IgD-negative memory B cell (primary cell): Measurements from ENCODE around the gene GFOD1. TPM values are rescaled to one million over a fixed set of nuclear protein-coding genes. Genes with fewer than 3 reads are reported as not detected.

ENCODE experiments used
- H3K27ac Mint-ChIP-seq, 3 donors: one replicate each; pipeline ENCODE4 v1.8.0; 2020 to 2022; ENCODE audit warnings: mild to moderate bottlenecking in 3 of 3, mixed read lengths in 3 of 3, moderate library complexity in 1 of 3
- H3K27me3 Mint-ChIP-seq: one replicate; pipeline ENCODE4 v1.8.0; 2021; ENCODE audit warnings: mixed read lengths
- H3K36me3 Mint-ChIP-seq: one replicate; pipeline ENCODE4 v1.8.0; 2020; ENCODE audit warnings: mild to moderate bottlenecking, mixed read lengths
- H3K4me1 Mint-ChIP-seq, 3 donors: one replicate each; pipeline ENCODE4 v1.8.0; 2020 to 2022; ENCODE audit warnings: mixed read lengths in 3 of 3, mild to moderate bottlenecking in 1 of 3
- H3K4me3 Mint-ChIP-seq, 4 donors: one replicate each; pipeline ENCODE4 v1.8.0; 2020 to 2022; ENCODE audit warnings: mild to moderate bottlenecking in 4 of 4, mixed read lengths in 4 of 4, moderate library complexity in 3 of 4
- H3K9me3 Mint-ChIP-seq, 3 donors: one replicate each; pipeline ENCODE4 v1.8.0; 2020 to 2021; ENCODE audit warnings: mixed read lengths in 3 of 3, mild to moderate bottlenecking in 1 of 3
- polyA plus RNA-seq: library from polyadenylated mRNA; unstranded; fragments of 300-500 nt; fragmentation: Illumina TruSeq; gene quantifications from one replicate; pipeline ENCODE4 v1.2.3, GENCODE V29; 2021

The GFOD1 gene
- 10.9 TPM for polyA plus RNA-seq

GRCh38 chr6:13487122-13488014 lies at the start of gene GFOD1:
TSS of gene GFOD1 (minus strand) at chr6:13487600. CDS start at chr6:13486890, 710 bp downstream.
- peak within 1 kb of the TSS; percentile 92 to 97 (median 94) for H3K27ac Mint-ChIP-seq
- H3K4me1 Mint-ChIP-seq: peaks cover 22 to 31% (median 23%) of the 10 kb centered on the region in 3 donors
- H3K27me3 Mint-ChIP-seq: peaks cover 1% of the 10 kb centered on the region
- no peaks in the 10 kb centered on the region for H3K9me3 Mint-ChIP-seq
- H3K36me3 Mint-ChIP-seq: no peaks in the 10 kb centered on the region
- peak within 1 kb of the TSS; percentile 91 to 99 (median 96) for H3K4me3 Mint-ChIP-seq

- Mint-ChIP-seq H3K36me3 (no peaks in the 10 kb centered on the region), H3K9me3 (no peaks in the 10 kb centered on the region), H3K27ac (no peak overlapping the region), H3K4me1 (peaks cover 6 to 28% (median 15%) of the 10 kb centered on the region in 3 donors), H3K4me3 (no peak overlapping the region), H3K27me3 (no peaks in the 10 kb centered on the region)
These were observed 49.6 kb upstream of the GFOD1 start for GRCh38 chr6:13536796-13537526.

GRCh38 chr6:13535306-13535705 lies 47.9 kb upstream of the GFOD1 start:
- Mint-ChIP-seq H3K4me3 (no peak overlapping the region), H3K9me3 (no peaks in the 10 kb centered on the region), H3K36me3 (no peaks in the 10 kb centered on the region), H3K27ac (no peak overlapping the region), H3K4me1 (peaks cover 7 to 24% (median 16%) of the 10 kb centered on the region in 3 donors), H3K27me3 (no peaks in the 10 kb centered on the region)

- no peaks in the 10 kb centered on the region for H3K36me3 Mint-ChIP-seq
- H3K9me3 Mint-ChIP-seq: no peaks in the 10 kb centered on the region
- H3K27me3 Mint-ChIP-seq: no peaks in the 10 kb centered on the region
- H3K27ac Mint-ChIP-seq: no peak overlapping the region
- peaks cover 4 to 20% (median 13%) of the 10 kb centered on the region in 3 donors for H3K4me1 Mint-ChIP-seq
- no peak overlapping the region for H3K4me3 Mint-ChIP-seq
These were observed 47.1 kb upstream of the GFOD1 start for GRCh38 chr6:13534536-13534935.

- no peaks in the 10 kb centered on the region for H3K36me3 Mint-ChIP-seq
- H3K27me3 Mint-ChIP-seq: no peaks in the 10 kb centered on the region
- H3K9me3 Mint-ChIP-seq: no peaks in the 10 kb centered on the region
- H3K4me1 Mint-ChIP-seq: peaks cover 9 to 14% (median 12%) of the 10 kb centered on the region in 3 donors
- H3K27ac Mint-ChIP-seq: no peak overlapping the region
- peak overlapping the region in 1 of 4 donors; percentile 2 for H3K4me3 Mint-ChIP-seq
These were observed 44.6 kb upstream of the GFOD1 start for GRCh38 chr6:13531956-13532355.

GRCh38 chr6:13528777-13529343 lies 41.5 kb upstream of the GFOD1 start:
- Mint-ChIP-seq H3K27ac (no peak overlapping the region), H3K4me3 (peak overlapping the region in 1 of 4 donors; percentile 14), H3K27me3 (no peaks in the 10 kb centered on the region), H3K36me3 (peaks cover 3% of the 10 kb centered on the region), H3K4me1 (peaks cover 27 to 40% (median 35%) of the 10 kb centered on the region in 3 donors), H3K9me3 (no peaks in the 10 kb centered on the region)

GRCh38 chr6:13528232-13528631 lies 40.8 kb upstream of the GFOD1 start:
- H3K27me3 Mint-ChIP-seq: no peaks in the 10 kb centered on the region
- H3K4me3 Mint-ChIP-seq: no peak overlapping the region
- peaks cover 27 to 41% (median 34%) of the 10 kb centered on the region in 3 donors for H3K4me1 Mint-ChIP-seq
- H3K9me3 Mint-ChIP-seq: no peaks in the 10 kb centered on the region
- H3K36me3 Mint-ChIP-seq: peaks cover 3% of the 10 kb centered on the region
- peak overlapping the region in 1 of 3 donors; percentile 33 for H3K27ac Mint-ChIP-seq

GRCh38 chr6:13527671-13528056 lies 40.3 kb upstream of the GFOD1 start:
- Mint-ChIP-seq H3K4me1 (peaks cover 30 to 39% (median 30%) of the 10 kb centered on the region in 3 donors), H3K4me3 (peak overlapping the region in 1 of 4 donors; percentile 1), H3K36me3 (peaks cover 3% of the 10 kb centered on the region), H3K27ac (peak overlapping the region in 2 of 3 donors; percentile 73 to 91), H3K9me3 (no peaks in the 10 kb centered on the region), H3K27me3 (no peaks in the 10 kb centered on the region)

- peak overlapping the region; percentile 26 to 83 (median 54) for H3K4me3 Mint-ChIP-seq
- H3K9me3 Mint-ChIP-seq: no peaks in the 10 kb centered on the region
- H3K36me3 Mint-ChIP-seq: peaks cover 3% of the 10 kb centered on the region
- no peaks in the 10 kb centered on the region for H3K27me3 Mint-ChIP-seq
- H3K4me1 Mint-ChIP-seq: peaks cover 28 to 36% (median 30%) of the 10 kb centered on the region in 3 donors
- peak overlapping the region; percentile 73 to 92 (median 85) for H3K27ac Mint-ChIP-seq
These were observed 39.6 kb upstream of the GFOD1 start for GRCh38 chr6:13526727-13527670.

GRCh38 chr6:13526357-13526726 lies 38.9 kb upstream of the GFOD1 start:
- Mint-ChIP-seq H3K36me3 (peaks cover 3% of the 10 kb centered on the region), H3K4me1 (peaks cover 27 to 36% (median 30%) of the 10 kb centered on the region in 3 donors), H3K9me3 (no peaks in the 10 kb centered on the region), H3K27me3 (no peaks in the 10 kb centered on the region), H3K4me3 (peak overlapping the region; percentile 12 to 83 (median 54)), H3K27ac (peak overlapping the region; percentile 32 to 86 (median 85))

- Mint-ChIP-seq H3K27me3 (no peaks in the 10 kb centered on the region), H3K27ac (peak overlapping the region; percentile 76 to 92 (median 85)), H3K9me3 (no peaks in the 10 kb centered on the region), H3K4me3 (peak overlapping the region in 2 of 4 donors; percentile 42 to 73), H3K4me1 (peaks cover 27 to 38% (median 30%) of the 10 kb centered on the region in 3 donors), H3K36me3 (peaks cover 3% of the 10 kb centered on the region)
These were observed 37.6 kb upstream of the GFOD1 start for GRCh38 chr6:13524801-13525508.

GRCh38 chr6:13523826-13524622 lies 36.6 kb upstream of the GFOD1 start:
- H3K4me3 Mint-ChIP-seq: no peak overlapping the region
- H3K36me3 Mint-ChIP-seq: peaks cover 3% of the 10 kb centered on the region
- H3K27me3 Mint-ChIP-seq: no peaks in the 10 kb centered on the region
- peaks cover 27 to 38% (median 30%) of the 10 kb centered on the region in 3 donors for H3K4me1 Mint-ChIP-seq
- no peaks in the 10 kb centered on the region for H3K9me3 Mint-ChIP-seq
- H3K27ac Mint-ChIP-seq: no peak overlapping the region

- H3K27me3 Mint-ChIP-seq: no peaks in the 10 kb centered on the region
- peaks cover 25 to 33% (median 28%) of the 10 kb centered on the region in 3 donors for H3K4me1 Mint-ChIP-seq
- H3K9me3 Mint-ChIP-seq: no peaks in the 10 kb centered on the region
- no peak overlapping the region for H3K4me3 Mint-ChIP-seq
- peaks cover 3% of the 10 kb centered on the region for H3K36me3 Mint-ChIP-seq
- no peak overlapping the region for H3K27ac Mint-ChIP-seq
These were observed 35.3 kb upstream of the GFOD1 start for GRCh38 chr6:13522656-13523055.
